Progenitor cell of endocrine pancreas (in vitro differentiated cells): Measurements from ENCODE around the gene C8A. TPM values are rescaled to one million over a fixed set of nuclear protein-coding genes. Genes with fewer than 3 reads are reported as not detected.

Source experiments
- DNase-seq: peaks from one replicate; pipeline ENCODE4 v3.0.0; 2021; ENCODE audit warnings: low spot score; ENCODE audit not compliant: unreplicated experiment
- H3K27ac Mint-ChIP-seq: 2 replicates; pipeline ENCODE4 v1.8.0; 2021; ENCODE audit warnings: mild to moderate bottlenecking, moderate library complexity, mixed read lengths
- H3K27me3 Mint-ChIP-seq: 2 replicates; pipeline ENCODE4 v1.8.0; 2021; ENCODE audit warnings: mixed read lengths
- H3K36me3 Mint-ChIP-seq: 2 replicates; pipeline ENCODE4 v1.8.0; 2022; ENCODE audit warnings: mixed read lengths; ENCODE audit not compliant: insufficient read depth
- H3K4me1 Mint-ChIP-seq: 2 replicates; pipeline ENCODE4 v1.8.0; 2021; ENCODE audit warnings: low read depth, mixed read lengths
- H3K4me3 Mint-ChIP-seq: 2 replicates; pipeline ENCODE4 v1.8.0; 2021; ENCODE audit warnings: low read depth, mild to moderate bottlenecking, moderate library complexity, mixed read lengths
- H3K9me3 Mint-ChIP-seq: 2 replicates; pipeline ENCODE4 v1.8.0; 2021; ENCODE audit warnings: low read depth, mixed read lengths
- total RNA-seq: library from RNA; stranded (reverse); gene quantifications from 2 replicates; pipeline ENCODE4 v1.2.1, GENCODE V29; 2021
- TF ChIP-seq, protein P1 (sequence below): fragments of 200-600 bp; sonication (generic); IDR thresholded peaks from one replicate; pipeline ENCODE4 v1.5.0; 2021; ENCODE audit warnings: antibody characterized with exemption, mild to moderate bottlenecking; ENCODE audit not compliant: unreplicated experiment

The C8A gene
- total RNA-seq, 1 donor from 2014 or later: 0.77 TPM

DNA sequence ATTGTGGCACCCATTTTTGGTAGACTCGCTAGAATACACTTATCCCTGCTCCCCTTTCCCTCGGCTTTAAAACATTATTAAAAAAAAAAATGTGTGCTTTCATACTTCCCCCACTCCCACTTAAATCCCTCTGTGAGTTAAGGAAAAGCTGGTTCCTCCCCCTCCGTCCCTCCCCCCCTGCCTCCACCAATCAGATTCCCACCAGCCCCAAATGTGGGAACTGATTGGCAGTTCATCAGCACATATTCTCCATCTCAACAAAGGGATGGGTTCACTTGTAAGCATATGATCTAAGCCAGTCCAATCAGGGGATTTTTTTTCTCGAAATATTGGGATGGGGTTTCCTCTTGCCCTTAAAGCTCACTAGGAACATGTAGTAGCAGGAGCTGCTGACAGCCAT, 24.5 kb upstream of the C8A start:
- H3K4me1 Mint-ChIP-seq: peaks cover 10% of the 10 kb centered on the region
- H3K4me3 Mint-ChIP-seq: no peak overlapping the region
- H3K27me3 Mint-ChIP-seq: no peaks in the 10 kb centered on the region
- no peak overlapping the region for H3K27ac Mint-ChIP-seq
- no peaks in the 10 kb centered on the region for H3K9me3 Mint-ChIP-seq
- TF ChIP-seq, protein P1, sequence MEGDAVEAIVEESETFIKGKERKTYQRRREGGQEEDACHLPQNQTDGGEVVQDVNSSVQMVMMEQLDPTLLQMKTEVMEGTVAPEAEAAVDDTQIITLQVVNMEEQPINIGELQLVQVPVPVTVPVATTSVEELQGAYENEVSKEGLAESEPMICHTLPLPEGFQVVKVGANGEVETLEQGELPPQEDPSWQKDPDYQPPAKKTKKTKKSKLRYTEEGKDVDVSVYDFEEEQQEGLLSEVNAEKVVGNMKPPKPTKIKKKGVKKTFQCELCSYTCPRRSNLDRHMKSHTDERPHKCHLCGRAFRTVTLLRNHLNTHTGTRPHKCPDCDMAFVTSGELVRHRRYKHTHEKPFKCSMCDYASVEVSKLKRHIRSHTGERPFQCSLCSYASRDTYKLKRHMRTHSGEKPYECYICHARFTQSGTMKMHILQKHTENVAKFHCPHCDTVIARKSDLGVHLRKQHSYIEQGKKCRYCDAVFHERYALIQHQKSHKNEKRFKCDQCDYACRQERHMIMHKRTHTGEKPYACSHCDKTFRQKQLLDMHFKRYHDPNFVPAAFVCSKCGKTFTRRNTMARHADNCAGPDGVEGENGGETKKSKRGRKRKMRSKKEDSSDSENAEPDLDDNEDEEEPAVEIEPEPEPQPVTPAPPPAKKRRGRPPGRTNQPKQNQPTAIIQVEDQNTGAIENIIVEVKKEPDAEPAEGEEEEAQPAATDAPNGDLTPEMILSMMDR: no peak
- no peak for DNase-seq
- no peaks in the 10 kb centered on the region for H3K36me3 Mint-ChIP-seq

DNA sequence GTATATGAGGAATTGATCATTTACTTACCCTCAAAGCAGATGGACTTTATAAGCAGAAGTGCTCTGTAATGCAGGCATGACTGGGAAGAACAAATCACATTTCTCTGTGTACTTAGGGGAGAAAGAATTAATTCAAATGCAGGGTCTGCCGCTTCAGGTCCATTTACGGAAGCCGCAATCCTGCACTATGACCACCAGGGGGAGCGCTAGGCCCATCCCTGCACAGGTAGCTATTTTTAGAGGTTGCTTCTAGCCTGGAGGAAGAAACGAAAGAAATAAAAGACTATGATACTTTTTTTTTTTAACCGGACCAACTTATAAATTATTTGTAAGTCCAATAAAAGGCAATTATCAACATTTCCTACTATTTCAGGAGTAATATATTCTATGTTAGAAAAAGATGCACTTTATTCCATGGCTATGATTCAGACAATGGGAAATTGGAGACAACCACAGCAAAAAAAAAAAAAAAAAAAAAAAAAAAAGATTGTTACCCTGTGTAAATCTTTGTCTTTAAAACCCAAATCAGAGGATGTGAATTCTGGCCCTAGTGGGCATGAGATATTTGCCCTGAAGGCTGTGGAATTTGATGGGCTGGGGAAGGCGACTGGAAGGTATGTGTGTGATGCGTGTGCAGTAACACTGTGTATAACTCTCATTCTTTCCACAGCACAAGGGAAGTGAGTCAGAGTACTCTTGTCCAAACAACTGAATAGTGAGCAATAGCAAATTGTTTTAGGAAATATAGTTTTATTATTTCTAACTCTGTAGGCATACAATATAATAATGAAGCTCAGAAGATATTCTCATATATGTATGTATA, 22.5 kb upstream of the C8A start:
- Mint-ChIP-seq H3K27ac (no peak overlapping the region), H3K4me3 (no peak overlapping the region), H3K9me3 (no peaks in the 10 kb centered on the region), H3K27me3 (no peaks in the 10 kb centered on the region), H3K4me1 (peaks cover 13% of the 10 kb centered on the region), H3K36me3 (no peaks in the 10 kb centered on the region)
- TF ChIP-seq, protein P1: peak; percentile 99
- DNase-seq: peak; percentile 64

DNA sequence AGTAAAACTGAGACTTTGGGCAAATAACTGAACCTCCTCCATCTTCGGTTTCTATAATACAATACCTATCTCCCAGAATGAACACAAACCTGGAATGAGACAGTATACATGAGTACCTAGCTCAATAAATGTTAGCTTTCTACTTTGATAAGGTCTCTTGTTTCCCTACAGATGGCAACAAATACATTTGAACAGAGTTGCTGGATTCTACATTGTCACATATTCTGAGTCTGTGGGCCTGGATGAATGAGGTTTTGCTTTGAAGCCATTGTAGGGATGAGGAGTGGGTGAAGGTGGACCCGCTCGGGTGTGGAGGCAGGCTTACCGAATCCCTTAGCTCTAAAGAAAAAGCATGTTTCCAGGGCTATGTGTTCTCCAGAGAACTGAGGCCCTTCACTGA, 21.5 kb upstream of the C8A start:
- H3K4me3 Mint-ChIP-seq: no peak overlapping the region
- no peak overlapping the region for H3K27ac Mint-ChIP-seq
- H3K9me3 Mint-ChIP-seq: no peaks in the 10 kb centered on the region
- TF ChIP-seq, protein P1: no peak
- H3K36me3 Mint-ChIP-seq: no peaks in the 10 kb centered on the region
- peaks cover 13% of the 10 kb centered on the region for H3K4me1 Mint-ChIP-seq
- H3K27me3 Mint-ChIP-seq: no peaks in the 10 kb centered on the region
- DNase-seq: no peak

DNA sequence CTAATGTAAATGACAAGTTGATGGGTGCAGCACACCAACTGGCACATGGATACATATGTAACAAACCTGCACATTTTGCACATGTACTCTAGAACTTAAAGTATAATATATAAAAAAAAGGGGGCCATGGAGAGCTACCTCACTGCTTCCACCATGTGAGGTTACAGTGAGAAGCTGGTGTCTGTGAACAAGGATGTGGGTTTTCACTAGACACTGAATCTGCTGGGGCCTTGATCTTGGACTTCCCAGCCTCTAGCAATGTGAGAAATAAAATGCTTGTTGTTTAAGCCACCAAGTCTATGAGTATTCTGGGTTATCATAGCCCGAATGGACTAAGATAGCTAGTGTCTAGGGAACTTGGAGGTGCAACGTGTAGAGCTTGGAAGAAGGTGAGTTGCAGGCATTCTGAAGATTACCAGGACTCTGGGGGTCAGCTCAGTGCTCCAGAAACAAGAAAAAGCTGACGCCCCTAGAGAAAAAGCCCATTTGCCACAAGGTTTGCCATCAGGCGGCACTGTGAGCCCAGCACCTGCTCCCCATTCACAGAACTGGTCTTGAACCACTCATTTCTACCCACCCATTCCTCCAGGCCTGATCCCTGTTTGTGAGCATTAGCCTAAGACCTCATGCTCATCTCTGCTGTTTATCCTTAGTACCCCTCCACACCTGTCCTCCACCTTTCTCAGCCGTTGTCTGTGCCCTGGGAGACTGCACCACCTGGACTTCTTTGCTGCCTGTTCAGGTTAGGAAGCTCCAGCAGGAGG, 20.3 kb upstream of the C8A start:
- TF ChIP-seq, protein P1: no peak
- H3K27ac Mint-ChIP-seq: no peak overlapping the region
- no peak for DNase-seq
- no peaks in the 10 kb centered on the region for H3K36me3 Mint-ChIP-seq
- peaks cover 13% of the 10 kb centered on the region for H3K4me1 Mint-ChIP-seq
- H3K4me3 Mint-ChIP-seq: no peak overlapping the region
- H3K9me3 Mint-ChIP-seq: no peaks in the 10 kb centered on the region
- H3K27me3 Mint-ChIP-seq: no peaks in the 10 kb centered on the region

DNA sequence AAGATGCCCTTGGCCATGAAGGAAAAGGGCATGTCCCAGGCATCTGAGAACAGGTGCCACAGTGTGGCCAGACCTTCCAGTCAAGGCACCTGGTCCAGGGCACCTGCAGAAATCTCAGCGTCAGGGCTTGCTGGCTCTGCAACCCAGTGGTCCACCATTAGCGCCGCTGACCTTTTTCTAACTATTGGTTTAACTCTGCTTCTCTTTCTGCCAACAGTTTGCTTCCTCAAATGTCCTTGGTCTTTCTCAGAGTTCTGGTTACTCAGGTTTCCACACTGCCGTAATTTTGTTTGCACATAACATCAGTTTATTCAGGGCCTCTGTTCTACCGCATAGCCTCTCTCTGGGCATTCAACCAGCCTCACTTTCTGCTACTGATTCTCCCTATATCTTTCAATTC, 18.9 kb upstream of the C8A start:
- Mint-ChIP-seq H3K27me3 (no peaks in the 10 kb centered on the region), H3K27ac (no peak overlapping the region), H3K36me3 (no peaks in the 10 kb centered on the region), H3K9me3 (no peaks in the 10 kb centered on the region), H3K4me3 (no peak overlapping the region), H3K4me1 (peaks cover 13% of the 10 kb centered on the region)
- DNase-seq: no peak
- TF ChIP-seq, protein P1: no peak
